ENCODE results near the gene FBXO3.
"Not testable (repeated sequence)": the region's sequence is repeated elsewhere in the genome, so short reads cannot be mapped to it uniquely, and the experiment has no call there.

Gene FBXO3, protein sequence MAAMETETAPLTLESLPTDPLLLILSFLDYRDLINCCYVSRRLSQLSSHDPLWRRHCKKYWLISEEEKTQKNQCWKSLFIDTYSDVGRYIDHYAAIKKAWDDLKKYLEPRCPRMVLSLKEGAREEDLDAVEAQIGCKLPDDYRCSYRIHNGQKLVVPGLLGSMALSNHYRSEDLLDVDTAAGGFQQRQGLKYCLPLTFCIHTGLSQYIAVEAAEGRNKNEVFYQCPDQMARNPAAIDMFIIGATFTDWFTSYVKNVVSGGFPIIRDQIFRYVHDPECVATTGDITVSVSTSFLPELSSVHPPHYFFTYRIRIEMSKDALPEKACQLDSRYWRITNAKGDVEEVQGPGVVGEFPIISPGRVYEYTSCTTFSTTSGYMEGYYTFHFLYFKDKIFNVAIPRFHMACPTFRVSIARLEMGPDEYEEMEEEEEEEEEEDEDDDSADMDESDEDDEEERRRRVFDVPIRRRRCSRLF

DNA sequence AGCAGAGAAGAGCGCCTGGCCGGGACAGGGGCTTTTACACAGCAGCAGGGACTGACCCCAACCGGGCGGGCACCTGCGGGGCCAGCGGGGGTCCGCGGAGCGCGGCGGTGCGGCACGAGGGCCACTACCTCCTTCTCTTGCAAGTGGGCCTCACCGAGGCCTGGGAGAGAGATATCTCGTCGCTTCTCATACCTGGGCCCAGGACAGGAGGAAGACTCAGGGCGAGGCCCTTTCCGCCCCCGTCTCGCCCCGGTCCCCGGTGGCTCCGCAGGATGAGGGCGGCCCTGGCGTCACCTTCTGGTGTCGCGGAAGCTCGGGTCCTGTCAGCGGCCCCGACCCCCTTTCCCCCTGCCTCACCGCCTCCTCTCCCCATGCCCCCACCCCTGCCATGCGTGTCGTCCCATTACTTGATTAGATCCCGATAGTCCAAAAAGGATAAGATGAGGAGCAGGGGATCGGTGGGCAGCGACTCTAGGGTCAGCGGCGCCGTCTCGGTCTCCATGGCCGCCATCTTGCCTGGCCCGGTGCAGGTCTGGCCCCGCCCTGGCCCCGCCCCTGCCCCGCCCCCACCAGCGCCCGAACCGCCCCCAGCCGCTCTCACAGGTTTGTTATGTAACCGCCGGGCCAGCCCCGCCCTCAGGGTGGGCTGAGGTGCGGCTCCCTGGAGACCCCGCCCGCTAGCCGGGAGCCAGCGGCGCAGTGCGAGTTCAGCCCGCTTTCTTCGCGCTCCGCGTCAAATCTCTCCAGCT is at the start of gene FBXO3:
Gene FBXO3 (minus strand): TSS at position 534 of the 749 bp plus-strand sequence. CDS start 23 bp downstream, at position 511.
- peak within 1 kb of the TSS; percentile 96 for H3K4me3 ChIP-seq (ENCODE audit: low read depth, low read length)
- DNase-seq (ENCODE audit: low read depth) = peak; percentile 20

DNA sequence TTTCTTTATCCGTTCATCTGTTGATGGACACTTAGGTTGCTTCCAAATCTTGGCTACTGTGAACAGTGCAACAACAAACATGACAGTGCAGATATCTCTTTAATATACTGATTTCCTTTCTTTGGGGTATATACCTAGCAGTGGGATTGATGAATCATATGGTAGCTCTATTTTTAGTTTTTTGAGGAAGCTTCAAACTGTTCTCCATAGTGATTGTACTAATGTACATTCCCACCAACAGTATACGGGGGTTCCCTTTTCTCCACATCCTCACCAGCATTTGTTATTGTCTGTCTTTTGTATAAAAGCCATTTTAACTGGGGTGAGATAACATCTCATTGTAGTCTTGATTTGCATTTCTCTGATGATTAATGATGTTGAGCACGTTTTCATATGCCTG is 48.7 kb upstream of the FBXO3 start:
- H3K4me3 ChIP-seq (ENCODE audit: low read depth, low read length); DNase-seq (ENCODE audit: low read depth): not testable (repeated sequence)

DNA sequence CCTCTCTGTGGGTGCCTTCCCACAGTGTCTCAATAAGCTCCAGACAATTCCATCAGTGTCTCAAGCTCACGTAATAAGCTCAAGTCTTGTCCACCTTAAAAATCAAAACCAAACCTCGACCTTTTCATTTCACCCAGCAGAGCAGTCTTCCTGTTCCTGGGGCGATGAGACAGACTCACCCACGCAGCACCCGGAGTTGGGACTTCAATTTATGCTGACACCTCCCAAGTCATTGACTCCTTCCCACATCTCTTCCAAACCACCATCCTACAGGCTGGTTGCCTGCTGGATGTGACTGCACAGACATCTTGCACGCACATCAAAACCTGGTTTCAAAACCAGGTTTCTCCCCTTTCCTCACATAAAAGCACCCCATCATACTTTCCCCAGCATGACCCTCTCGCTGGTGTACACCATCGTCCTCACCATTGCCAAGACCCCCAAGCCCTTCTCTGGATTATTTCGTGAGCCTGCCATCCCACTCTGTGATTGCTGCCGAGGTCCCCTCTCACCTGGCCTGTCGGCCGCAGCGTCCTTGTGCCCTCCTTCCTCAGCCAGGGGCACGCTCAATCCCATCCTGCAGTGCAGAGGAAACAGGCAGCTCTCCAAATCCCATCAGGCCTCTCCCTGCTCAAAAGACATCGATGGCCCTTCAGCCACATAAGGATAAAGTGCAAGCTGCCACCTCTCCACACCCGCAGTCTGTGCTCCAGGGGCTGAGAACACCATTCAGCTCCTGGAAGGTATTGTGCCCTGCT is 45.1 kb upstream of the FBXO3 start:
- DNase-seq (ENCODE audit: low read depth) = no peak
- H3K4me3 ChIP-seq (ENCODE audit: low read depth, low read length) = no peak overlapping the region

DNA sequence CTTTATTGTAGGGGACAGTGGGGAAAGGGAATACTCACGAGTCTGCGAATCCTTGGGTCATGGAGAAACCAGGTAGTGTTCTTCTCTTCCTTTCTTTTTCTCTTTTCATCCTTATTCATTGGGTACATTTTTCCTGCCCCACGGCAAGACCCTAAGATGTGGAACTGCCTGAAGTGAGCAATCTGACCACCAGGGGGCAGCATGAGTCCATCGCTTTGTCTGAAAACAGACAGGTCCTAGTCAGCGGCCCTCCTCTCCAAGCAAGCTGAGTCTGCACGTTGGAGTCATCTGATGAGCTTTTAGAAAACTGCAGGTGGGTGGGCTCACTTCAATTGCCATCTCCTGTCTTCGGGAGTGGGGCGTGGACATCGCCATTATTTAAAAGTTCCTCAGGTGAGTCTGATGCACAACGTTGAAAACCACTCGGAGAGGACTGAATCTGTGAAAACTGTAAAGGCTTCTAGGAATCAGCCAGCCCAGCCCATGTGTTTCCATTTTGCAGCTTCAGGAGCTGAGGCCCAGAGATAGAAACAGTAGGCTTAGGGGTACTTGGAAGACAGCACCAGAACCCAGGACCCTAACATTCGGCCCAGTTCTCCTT is 34.0 kb upstream of the FBXO3 start:
- H3K4me3 ChIP-seq (ENCODE audit: low read depth, low read length) = no peak overlapping the region
- DNase-seq (ENCODE audit: low read depth) = peak; percentile 33

DNA sequence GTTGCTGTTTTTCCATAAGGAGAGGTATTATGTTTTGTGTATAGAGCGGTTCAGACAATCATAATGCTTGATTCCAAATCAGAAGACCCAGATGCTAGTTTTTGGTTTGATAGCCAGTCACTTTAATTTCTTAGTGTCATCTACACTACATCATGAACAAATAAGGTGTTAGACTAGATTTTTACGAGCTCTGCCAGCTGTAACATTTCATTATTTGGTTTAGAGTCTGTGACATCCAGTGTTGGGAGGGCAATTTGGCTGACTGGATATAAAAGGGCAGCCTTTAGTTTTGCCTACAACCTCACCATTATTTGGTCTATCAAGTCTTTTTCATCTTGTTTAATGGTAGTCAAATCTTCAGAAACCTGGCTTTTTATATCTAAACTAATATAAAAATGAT is 30.2 kb upstream of the FBXO3 start:
- no peak overlapping the region for H3K4me3 ChIP-seq (ENCODE audit: low read depth, low read length)
- no peak for DNase-seq (ENCODE audit: low read depth)

DNA sequence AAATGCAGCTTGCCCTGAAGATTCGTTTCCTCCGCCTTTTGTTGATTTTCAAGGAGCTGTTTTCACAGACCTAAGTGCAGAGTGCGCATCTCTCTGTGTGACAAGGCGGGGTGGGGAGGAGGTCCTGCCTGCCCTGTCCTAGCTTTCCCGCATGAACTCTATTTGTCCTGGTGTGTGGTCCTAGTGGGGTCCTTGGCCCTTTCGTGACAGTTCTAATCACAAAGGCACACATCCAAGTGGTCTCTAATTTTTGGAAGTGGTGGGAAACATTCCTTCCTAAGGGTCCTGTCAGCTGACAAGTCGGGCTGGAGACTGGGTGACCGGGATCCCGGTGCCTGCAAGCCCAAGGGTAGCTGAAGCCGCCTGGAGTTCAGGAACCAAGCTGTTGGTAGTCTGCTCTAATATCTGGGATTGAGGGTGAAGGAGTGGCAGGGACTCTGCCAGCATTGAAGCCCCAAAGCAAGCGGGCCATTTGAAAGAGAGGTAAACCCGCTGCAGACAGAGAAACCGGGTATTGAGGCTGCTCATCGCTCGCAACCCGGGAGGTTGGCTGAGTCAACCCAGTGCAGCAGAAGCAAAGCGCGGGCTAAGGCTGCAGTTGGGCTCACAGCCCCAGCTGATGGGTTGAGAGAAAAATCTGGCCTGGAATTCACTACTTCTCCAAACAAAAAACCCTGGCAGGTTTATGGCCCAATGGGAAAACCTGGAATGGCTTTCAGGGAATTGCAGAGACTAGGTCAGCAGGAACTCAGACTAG is 28.1 kb upstream of the FBXO3 start:
- peak; percentile 70 for DNase-seq (ENCODE audit: low read depth)
- H3K4me3 ChIP-seq (ENCODE audit: low read depth, low read length) = peak overlapping the region; percentile 48

DNA sequence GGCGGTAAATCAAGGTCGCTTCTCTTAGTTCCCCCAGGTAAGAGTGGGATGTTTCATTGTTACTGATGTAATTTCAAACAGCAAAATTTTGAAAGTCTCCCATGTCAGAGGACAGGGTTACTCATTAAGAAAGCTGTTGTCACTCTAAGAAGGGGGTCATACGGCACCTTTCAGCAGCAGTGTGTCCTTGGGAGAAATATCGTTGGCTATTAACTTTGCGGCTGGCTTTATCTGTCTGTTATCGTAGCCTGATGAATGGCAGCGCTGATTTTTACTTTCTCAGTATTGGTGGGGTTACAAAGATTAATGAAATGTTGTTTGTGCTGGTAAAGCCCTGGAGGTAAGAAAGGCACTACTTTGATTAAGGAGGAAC is 27.5 kb upstream of the FBXO3 start:
- H3K4me3 ChIP-seq (ENCODE audit: low read depth, low read length) = peak overlapping the region; percentile 48
- DNase-seq (ENCODE audit: low read depth) = no peak

DNA sequence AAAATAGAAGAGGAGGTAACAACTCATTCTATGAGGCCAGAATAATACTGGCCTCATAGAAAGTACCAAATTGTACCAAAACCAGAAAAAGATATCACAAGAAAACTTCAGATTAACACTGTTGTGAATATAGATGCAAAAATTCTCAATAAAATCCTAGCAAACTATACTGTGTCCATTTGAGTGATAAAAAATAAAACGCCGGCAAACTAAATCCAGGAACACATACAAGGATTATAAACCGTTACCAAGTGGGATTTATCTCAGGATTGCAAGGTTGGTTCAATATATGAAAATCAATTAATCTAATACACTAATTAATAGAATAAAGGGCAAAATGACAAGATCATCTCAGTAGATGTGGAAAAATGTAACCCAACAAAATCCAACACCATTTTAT is 23.6 kb upstream of the FBXO3 start:
- H3K4me3 ChIP-seq (ENCODE audit: low read depth, low read length) = no peak overlapping the region
- no peak for DNase-seq (ENCODE audit: low read depth)

DNA sequence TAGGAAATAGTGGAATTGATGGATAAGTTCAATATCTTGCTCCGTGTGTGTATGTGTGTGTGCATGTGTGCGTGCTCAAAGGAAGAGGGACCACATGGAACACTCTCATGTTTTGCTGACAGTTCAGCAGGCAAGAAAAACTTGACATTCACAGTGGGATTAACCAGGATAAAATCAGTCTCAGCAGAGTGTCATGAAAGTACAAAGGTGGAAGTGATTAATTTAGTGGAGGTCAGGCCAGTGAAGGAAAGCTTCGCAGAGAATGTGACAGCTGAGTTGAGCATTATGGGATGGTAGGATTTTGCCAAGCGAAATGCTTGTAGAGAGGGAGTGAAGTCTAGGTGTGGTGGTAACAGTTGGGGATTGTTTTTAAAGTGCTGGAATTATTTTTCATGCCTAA is 15.7 kb upstream of the FBXO3 start:
- no peak for DNase-seq (ENCODE audit: low read depth)
- H3K4me3 ChIP-seq (ENCODE audit: low read depth, low read length) = no peak overlapping the region

DNA sequence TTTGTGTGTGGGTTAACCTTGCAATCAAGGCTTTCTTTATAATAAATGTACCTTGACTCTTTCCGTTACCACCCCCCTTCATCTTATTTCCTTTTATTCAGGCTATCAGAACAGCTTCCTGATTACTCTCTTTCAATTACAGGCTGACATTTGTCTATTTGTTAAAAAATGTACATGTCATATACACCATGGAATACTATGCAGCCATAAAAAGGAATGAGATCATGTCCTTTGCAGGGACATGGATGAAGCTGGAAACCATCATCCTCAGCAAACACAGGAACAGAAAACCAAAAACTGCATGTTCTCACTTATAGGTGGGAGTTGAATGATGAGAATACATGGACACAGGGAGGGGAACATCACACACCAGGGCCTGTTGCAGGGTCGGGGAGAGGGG is 13.8 kb upstream of the FBXO3 start:
- DNase-seq (ENCODE audit: low read depth); H3K4me3 ChIP-seq (ENCODE audit: low read depth, low read length): not testable (repeated sequence)

DNA sequence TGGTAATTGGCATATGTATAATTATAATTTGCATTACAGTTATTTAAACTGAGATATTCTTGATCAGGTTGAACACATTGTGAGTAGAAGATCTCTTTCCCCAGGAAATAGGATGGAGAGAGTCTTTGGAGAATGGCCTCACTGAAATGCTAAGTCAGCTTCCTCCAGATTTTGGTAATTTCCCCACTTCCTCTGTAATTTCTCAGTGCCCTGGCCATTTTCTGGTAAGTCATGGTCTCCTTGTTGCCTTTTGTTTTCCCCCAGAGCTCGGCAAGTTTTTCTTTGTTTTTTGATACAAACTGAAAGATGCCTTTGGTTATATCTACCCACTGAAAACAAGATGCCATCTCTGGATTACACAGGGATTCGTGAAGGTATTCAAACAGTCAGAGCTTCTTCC is 12.8 kb upstream of the FBXO3 start:
- DNase-seq (ENCODE audit: low read depth) = no peak
- no peak overlapping the region for H3K4me3 ChIP-seq (ENCODE audit: low read depth, low read length)

DNA sequence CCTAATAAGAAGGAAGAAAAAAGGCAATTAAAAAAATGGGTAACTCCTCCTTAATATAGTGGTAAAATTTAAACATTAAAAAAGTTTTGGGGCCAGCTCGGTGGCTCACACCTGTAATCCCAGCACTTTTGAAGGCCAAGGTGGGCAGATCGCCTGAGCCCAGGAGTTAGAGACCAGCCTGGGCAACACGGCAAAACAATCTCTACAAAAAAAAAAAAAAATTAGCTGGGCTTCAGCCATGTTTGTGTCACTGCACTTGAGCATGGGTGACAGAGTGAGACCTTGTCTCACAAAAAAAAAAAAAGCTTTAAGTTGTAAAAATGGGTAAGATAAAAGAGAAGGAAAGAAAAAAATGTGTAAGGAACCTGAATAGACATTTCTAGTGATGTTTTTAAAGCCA is 11.3 kb upstream of the FBXO3 start:
- no peak for DNase-seq (ENCODE audit: low read depth)
- no peak overlapping the region for H3K4me3 ChIP-seq (ENCODE audit: low read depth, low read length)

DNA sequence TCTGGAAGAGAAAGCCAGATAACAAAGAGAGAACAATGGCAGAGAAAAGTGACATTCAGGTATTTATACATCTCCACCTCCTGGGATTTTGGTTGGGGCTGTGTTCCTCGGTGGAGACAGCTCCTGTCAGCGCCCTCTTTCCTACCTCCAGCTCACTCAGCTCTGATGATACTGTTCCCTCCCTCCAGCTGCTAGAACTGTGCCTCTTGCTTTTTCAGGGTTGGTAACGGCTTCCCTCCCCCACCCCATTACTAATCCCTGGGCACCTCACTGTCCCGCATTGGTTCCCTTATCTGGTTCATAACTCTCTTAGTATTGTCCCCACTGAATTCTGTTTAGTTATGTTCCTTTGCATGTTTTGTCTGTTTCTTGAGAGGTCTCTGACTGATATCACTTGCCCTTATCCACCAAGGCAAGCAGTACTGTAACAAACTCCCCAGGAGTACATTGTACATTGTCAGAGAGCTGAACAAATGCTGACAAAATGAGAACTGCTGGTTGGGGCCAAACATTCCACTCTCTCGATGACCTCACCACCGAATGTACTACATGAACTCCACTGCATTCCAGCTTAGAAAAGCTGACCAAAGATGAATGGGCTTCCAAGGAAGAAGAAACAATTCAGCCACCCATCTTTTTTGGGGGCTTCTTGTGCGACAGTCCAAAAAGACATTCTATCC is 5.7 kb upstream of the FBXO3 start:
- DNase-seq (ENCODE audit: low read depth) = peak; percentile 56
- H3K4me3 ChIP-seq (ENCODE audit: low read depth, low read length) = no peak overlapping the region

DNA sequence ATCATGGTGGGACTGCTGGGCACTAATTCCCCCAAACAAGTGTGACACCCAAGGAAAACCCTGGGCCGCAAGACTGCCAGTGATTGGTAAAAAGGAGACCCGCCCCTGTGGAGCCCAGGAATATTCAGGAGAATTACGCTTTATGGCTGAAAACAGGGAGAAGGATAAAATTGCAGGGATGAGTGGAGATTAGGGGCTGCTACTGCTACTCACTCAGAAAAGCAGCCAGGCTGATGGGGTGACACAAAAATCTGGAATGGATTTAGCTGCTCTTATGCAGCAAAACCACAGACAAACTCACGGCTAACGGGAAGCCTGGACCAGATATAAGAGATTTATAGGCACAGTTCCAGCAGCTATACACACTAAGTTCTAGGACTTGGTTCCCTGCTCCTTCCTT is 4.4 kb upstream of the FBXO3 start:
- DNase-seq (ENCODE audit: low read depth) = peak; percentile 54

DNA sequence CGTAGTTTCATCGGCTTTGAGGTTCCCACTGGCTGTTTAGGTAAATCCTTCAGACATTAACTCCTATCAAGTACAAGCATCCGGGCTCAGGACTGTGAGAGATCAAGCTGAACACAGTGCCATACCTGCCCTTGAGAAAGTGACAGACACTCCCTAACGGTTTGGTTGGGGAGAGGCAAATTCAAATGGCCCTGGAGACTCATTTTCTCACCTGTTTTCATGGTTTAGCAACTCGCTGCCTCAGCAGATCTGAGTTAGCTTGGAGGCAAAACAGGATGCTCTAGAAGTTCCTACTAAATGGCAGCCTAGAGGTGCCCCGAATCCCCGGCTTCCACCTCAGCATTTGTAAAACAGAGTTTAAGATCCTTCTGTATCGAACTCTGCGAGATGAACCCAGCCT is 3.6 kb upstream of the FBXO3 start:
- DNase-seq (ENCODE audit: low read depth) = no peak
- no peak overlapping the region for H3K4me3 ChIP-seq (ENCODE audit: low read depth, low read length)

More for the DNA sequence above, 4.4 kb upstream of the FBXO3 start:
- no peak overlapping the region for H3K4me3 ChIP-seq (ENCODE audit: low read depth, low read length)

DNA sequence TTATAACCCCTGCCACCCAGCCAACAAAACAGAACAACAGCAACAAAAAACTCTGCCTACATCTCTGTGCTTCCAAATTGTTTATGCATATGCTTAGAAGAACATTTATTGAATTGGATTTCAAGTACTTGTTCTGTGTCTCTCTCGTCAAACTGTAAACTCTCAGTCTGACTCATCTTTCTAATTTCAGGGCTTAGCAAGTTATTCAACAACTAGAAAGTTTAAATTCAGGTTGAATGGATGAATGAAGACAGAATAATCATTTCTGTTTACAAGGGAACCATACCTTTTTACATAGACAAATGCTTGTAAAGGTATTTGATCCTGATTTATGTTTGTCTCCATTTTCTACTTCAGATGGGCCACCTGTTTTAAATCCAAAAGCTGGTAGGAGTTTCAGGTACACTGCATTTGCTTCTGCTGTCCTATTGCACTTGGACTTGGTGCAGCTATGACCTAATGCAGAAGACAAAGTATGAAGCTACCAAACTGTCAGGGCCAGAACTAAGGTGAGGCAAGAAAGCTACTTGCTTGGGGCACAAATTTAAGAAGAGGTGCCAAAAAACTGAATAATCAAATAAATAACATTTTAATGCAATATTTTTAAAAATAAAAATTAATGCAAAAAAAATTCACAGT is 1.6 kb upstream of the FBXO3 start:
- H3K4me3 ChIP-seq (ENCODE audit: low read depth, low read length) = no peak overlapping the region
- DNase-seq (ENCODE audit: low read depth) = no peak

DNA sequence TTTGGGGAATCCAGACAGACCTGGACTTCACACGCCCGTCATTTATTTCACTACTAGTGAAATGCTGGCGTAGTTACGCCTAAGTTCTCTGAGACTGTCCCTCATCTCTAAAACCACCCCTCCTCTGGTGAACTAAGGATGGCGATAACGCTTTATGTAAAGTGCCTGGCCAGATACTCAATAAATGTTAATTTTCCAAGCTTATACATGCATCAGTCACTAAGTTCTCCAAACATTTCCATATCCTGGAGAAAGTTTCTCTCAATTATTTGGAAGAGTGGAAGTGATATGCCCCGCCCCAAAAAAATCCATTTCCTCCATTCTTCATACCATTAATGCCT is 1.1 kb upstream of the FBXO3 start:
- DNase-seq (ENCODE audit: low read depth) = no peak
- H3K4me3 ChIP-seq (ENCODE audit: low read depth, low read length) = no peak overlapping the region

All from skeletal muscle cell (primary cell).